NCI-H1092 (cell line): ENCODE data around the gene TMEM219.
"Not testable (repeated sequence)": the region's sequence is repeated elsewhere in the genome, so short reads cannot be mapped to it uniquely, and the experiment has no call there.

ENCODE experiments used
- DNase-seq: peaks from one replicate; lab custom pipeline; 2025; lab: John Stamatoyannopoulos, UW

TMEM219 gene

DNA sequence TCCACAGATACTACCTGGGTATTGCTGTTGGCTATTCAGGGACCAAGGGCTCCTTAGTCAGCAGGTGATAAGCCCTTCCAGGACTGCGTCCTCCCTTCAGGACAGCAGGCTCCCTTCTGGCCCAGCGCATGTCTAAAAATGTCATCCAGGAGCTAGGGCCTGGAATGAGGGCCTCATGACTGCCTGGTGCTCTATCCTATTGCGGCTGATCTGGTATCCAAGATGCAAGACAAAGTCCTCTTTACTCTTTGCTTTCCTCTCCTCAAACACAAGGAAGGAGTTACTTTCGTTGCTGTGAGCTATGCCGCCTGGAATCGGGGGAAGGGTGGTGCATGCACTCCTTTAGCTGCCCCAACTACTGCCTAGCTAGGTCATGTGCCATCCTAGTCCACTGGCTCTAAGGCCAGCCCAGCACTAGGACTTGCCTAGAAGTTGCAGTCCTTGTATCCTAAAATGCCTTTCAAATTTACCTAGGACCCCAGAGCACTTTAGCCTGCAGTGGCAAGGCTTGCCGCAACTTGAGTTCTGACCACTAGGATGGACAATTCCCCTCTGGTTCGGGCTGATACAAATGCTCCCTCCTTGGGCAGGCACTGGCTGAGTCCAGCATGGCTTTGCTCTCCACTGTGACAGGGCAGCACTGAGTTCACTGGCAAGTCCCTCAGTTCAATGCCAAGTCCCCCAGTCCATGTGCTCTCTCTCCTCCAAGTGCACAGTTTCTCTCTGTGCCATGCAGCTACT is 10.1 kb upstream of the TMEM219 start:
- DNase-seq, result no peak

DNA sequence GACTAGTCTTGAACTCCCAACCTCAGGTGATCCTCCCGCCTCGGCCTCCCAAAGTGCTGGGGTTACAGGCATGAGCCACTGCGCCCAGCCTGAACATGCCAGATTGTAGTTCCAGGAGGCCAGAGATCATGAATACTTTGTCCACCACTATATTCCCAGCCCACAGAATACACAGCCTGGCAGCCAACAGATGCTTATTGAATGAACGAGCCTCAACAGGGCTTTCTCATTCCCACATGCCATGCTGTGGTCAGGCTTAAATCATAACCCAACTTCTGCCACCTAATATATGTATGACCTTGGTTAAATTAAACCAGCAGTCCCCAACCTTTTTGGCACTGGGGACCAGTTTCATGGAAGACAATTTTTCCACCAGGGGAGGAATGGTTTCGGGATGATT is 3.1 kb upstream of the TMEM219 start:
- no peak for DNase-seq

GRCh38 chr16:29959293-29959692 is 2.6 kb upstream of the TMEM219 start:
- DNase-seq, result no peak

DNA sequence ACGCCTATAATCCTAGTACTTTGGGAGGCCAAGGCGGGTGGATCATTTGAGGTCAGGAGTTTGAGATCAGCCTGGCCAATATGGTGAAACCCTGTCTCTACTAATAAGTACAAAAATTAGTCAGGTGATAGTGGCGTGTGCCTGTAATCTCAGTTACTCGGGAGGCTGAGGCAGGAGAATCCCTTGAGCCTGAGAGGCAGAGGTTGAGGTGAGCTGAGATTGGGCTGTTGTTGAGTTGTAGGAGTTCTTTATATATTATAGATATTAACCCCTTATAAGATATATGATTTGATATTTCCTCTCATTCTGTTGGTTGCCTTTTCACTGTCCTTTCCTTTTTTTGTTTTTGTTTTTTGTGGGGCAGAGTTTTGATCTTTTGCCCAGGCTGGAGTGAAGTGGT is 2.1 kb upstream of the TMEM219 start:
- not testable (repeated sequence) for DNase-seq

GRCh38 chr16:29961127-29961478 is 776 bp upstream of the TMEM219 start:
- DNase-seq, result no peak

GRCh38 chr16:29962344-29962994 is 590 bp downstream of the TMEM219 start:
- no peak for DNase-seq

DNA sequence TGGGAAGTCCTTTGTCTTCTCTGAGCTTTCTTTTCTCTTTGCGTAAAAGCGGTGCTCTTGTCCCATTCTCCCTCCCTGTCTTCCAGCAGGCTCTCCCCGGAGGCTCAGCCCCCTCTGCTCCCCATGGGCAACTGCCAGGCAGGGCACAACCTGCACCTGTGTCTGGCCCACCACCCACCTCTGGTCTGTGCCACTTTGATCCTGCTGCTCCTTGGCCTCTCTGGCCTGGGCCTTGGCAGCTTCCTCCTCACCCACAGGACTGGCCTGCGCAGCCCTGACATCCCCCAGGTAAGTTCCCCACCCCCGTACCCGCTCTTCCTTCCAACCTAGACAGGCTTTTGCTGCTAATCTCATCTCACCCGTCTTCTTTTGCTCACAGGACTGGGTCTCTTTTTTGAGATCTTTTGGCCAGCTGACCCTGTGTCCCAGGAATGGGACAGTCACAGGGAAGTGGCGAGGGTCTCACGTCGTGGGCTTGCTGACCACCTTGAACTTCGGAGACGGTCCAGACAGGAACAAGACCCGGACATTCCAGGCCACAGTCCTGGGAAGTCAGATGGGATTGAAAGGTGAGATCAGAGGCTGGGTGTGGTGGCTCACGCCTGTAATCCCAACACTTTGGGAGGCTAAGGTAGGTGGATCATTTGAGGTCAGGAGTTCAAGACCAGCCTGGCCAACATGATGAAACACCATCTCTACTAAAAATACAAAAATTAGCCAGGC is 1.3 kb downstream of the TMEM219 start:
- DNase-seq, result no peak

- DNase-seq, result no peak
Measured at GRCh38 chr16:29968205-29968604, 6.3 kb downstream of the TMEM219 start.

GRCh38 chr16:29971304-29971703 is 9.4 kb downstream of the TMEM219 start:
- DNase-seq, result no peak

DNA sequence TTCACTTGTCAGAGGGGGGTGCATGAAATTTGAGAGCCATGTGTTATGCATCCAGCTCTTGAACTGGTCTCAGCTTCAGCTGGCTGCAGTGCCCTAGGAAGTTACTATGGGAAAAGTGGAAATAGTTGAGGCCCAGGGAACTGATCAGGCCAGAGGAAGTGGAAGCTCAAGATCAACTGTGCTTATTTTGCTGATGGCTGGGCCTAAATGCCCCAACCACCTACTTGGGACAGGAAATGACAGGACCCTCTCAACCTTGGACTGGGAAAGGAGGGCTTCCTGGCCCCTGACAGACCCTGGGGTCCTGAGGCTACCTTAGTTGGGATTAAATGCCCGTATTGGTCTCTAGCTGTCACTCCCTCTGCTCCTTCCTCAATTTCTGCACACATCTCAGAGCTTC is 10.6 kb downstream of the TMEM219 start:
- no peak for DNase-seq

- DNase-seq, result no peak
Measured at GRCh38 chr16:29972992-29973383, 11.1 kb downstream of the TMEM219 start.

DNA sequence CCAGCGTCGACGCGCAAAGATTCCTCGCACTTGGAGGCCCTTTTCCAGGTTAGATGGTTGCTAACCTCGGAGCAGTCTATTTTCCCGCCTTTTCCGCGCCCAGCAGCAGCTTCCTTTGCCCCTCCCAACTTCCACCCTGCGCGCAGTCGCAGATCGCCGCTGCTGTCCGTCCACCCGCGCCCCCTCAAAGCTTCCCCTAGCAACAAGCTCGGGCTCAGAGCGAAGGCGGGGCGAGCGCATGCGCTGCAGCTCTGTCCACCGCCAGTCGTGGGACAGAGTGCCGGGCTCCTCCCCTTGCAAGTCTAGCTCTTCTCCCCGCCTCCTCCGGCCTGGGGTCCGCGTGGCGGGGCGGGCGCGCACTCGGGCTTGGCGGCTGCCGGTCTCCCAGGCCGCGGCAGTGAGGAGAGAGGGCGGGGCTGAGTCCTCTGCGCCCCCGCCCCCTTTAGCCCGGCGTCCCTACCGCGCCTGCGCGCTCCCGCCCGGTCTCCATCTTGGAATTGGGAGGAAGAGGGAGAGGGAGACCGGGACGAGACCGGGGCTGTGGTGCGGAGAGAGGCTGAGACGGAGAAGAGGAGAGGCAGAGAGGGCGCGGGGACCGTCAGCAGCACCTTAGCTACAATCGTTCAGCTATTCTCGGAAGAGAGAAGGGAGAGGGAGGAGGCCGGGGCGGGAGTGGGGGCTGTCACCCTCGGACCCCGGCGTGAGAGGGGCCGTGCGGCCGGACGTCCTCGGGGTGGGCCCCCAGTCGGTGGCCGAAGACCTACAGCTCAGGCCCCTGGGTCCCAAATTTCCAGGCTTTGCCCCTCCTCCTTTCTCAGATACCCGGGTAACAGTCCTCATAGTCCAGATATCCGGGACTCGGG is 11.7 kb downstream of the TMEM219 start, which contains the start of gene TAOK2:
Gene TAOK2, plus strand, starts transcription at position 485 of the 863 bp plus-strand sequence. CDS start 3,905 bp downstream, outside the sequence.
- DNase-seq, result peak; percentile 98

DNA sequence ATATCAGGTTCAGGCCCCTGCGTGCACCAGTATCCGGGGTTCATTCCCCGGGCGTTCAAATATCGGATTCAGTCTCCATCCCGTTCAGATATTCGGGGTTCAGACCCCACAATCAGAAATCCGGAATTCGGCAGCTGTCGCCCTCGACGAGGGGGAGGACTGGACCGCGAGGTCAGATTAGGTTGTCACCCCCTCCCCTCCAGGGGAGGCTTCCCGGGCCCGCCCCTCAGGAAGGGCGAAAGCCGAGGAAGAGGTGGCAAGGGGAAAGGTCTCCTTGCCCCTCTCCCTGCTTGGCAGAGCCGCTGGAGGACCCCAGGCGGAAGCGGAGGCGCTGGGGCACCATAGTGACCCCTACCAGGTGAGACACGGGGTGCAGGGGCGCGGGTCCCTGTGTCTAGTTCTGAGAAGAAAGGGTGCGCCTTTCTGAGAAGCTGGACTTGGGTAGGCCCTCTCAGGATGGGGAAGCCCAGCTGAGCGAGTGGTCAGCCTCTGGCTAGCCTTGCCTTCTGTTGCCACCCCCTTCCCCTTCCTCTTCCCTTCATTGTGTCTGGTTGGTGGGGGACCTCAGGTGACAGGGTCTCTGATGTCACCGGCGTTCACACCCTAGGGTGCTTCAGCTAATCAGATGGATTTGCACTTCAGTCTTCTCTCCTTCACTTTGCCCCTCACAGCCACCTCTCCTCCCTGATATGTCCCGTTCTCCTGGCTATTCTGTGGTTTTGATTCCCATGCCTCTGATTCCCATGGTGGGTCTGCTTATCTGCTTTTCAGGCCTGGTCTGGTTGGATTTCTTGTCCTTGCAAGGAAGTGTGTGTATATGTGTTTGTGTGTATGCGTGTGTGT is 12.6 kb downstream of the TMEM219 start:
- DNase-seq, result no peak

- no peak for DNase-seq
Measured at GRCh38 chr16:29975134-29975538, 13.3 kb downstream of the TMEM219 start.

DNA sequence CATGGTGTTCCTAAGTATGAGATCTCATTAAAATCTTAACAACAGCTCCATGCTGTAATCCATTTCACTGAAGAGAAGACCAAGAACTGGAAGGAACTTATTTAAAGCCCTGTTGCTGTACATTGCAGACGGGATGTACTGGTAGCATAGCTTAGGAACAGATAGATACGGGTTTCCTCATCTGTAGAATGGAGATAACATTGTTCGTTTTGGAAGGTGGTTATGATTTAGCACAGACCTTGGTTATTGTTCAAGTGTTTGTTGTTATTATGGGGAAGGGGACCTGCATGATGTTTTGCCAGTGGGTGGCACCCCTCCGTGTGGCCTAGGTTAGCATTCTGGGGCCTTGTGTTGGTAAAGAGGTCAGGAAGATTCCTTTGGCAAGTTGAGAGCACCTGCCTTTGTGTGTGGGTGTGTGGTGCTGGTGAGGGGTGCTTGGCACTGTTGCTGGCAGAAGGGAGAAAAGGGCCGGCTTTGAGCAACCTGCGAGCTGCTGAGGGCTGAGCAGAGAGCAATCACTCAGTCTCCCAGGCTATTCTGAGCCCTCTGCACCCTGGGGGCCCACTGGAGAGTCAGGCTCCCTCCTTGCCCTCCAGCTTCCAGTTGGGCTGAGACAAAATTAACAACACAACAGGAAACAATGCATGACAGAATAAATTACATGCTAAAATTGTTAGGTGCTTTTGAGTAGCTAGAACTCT is 14.1 kb downstream of the TMEM219 start:
- DNase-seq, result no peak

- no peak for DNase-seq
Measured at GRCh38 chr16:29977063-29977825, 15.4 kb downstream of the TMEM219 start.

- no peak for DNase-seq
Measured at GRCh38 chr16:29978081-29978480, 16.2 kb downstream of the TMEM219 start.

DNA sequence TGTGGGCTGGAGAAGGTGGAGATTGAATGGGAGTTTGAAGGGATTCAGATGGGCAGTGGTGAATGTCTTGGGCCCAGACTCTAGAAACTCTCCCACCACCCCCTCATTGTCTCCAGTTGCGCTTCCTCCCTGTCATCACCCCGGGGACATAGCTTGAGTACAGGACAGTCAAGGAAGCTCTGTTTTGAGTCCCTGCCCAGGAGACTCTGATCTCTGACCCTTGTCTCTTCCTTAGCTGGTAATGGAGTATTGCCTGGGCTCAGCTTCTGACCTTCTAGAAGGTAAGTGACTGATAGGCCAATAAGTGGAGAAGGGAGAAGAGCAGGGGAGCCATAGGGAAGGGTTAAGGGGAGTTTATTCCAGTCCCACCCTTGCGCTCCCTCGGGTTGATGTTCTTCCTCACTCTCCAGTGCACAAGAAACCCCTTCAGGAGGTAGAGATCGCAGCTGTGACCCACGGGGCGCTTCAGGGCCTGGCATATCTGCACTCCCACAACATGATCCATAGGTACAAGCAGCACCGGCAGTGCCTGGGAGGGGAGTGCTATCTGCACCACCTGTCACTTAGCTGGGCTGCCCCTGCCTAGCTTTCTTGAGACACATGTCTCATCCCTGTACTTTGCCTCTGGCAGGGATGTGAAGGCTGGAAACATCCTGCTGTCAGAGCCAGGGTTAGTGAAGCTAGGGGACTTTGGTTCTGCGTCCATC is 16.8 kb downstream of the TMEM219 start:
- no peak for DNase-seq
